DMS53 treated with DMSO at 0.1 percent for 48 hours (cell line): Measurements from ENCODE around the gene RUNDC3A.
"Not testable (repeated sequence)": the region's sequence is repeated elsewhere in the genome, so short reads cannot be mapped to it uniquely, and the experiment has no call there.

ENCODE experiments used
- DNase-seq: peaks from one replicate; lab custom pipeline; 2025; ENCODE audit not compliant: unreplicated experiment; lab: John Stamatoyannopoulos, UW

RUNDC3A gene

GRCh38 chr17:44343510-44344209 is 35.3 kb downstream of the RUNDC3A start:
- no peak for DNase-seq

GRCh38 chr17:44344939-44345453 is 36.6 kb downstream of the RUNDC3A start, which contains the start of gene GRN:
GRN (plus strand) TSS chr17:44345302; CDS start chr17:44349165, 3,863 bp downstream.
- DNase-seq = peak; percentile 100

- peak; percentile 40 for DNase-seq
Measured at GRCh38 chr17:44345454-44346026, 37.1 kb downstream of the RUNDC3A start.

GRCh38 chr17:44346064-44346844 is 37.9 kb downstream of the RUNDC3A start:
- DNase-seq = no peak

- not testable (repeated sequence) for DNase-seq
Measured at GRCh38 chr17:44347206-44348055, 39.0 kb downstream of the RUNDC3A start.

GRCh38 chr17:44348234-44348987 is 40.0 kb downstream of the RUNDC3A start:
- no peak for DNase-seq

- DNase-seq = no peak
Measured at GRCh38 chr17:44348988-44349364, 40.6 kb downstream of the RUNDC3A start.

- no peak for DNase-seq
Measured at GRCh38 chr17:44349553-44350070, 41.2 kb downstream of the RUNDC3A start.

- peak; percentile 43 for DNase-seq
Measured at GRCh38 chr17:44350733-44351226, 42.4 kb downstream of the RUNDC3A start.

GRCh38 chr17:44351464-44351863 is 43.1 kb downstream of the RUNDC3A start:
- no peak for DNase-seq

- DNase-seq = no peak
Measured at GRCh38 chr17:44351961-44352827, 43.8 kb downstream of the RUNDC3A start.

- DNase-seq = no peak
Measured at GRCh38 chr17:44352828-44353671, 44.6 kb downstream of the RUNDC3A start.

GRCh38 chr17:44353672-44354331 is 45.4 kb downstream of the RUNDC3A start:
- DNase-seq = no peak

GRCh38 chr17:44354582-44355561 is 46.5 kb downstream of the RUNDC3A start:
- no peak for DNase-seq

GRCh38 chr17:44355642-44356099 is 47.3 kb downstream of the RUNDC3A start:
- no peak for DNase-seq

GRCh38 chr17:44356241-44356640 is 47.8 kb downstream of the RUNDC3A start:
- DNase-seq = no peak
